BE2C (cell line): Measurements from ENCODE around the gene SOX6.

Source experiments
- DNase-seq: peaks from one replicate; pipeline ENCODE4 v3.0.0-alpha.2; 2020
- H3K27me3 ChIP-seq: fragments of 250-450 bp; sonication (Bioruptor Pico); 2 replicates; pipeline ENCODE4 v1.5.1; 2020; ENCODE audit warnings: mild to moderate bottlenecking
- H3K36me3 ChIP-seq: fragments of 250-450 bp; sonication (Bioruptor Pico); 2 replicates; pipeline ENCODE4 v1.5.1; 2020; ENCODE audit warnings: mild to moderate bottlenecking
- H3K4me1 ChIP-seq: fragments of 250-450 bp; sonication (Bioruptor Pico); 2 replicates; pipeline ENCODE4 v1.5.1; 2020
- H3K4me3 ChIP-seq: 2 replicates; pipeline ENCODE4 v1.5.1; 2011; ENCODE audit warnings: low read depth, low read length
- H3K9me3 ChIP-seq: fragments of 250-450 bp; sonication (Bioruptor Pico); 2 replicates; pipeline ENCODE4 v1.5.1; 2020
- TF ChIP-seq, protein P1 (sequence below): IDR thresholded peaks from 2 replicates; pipeline ENCODE4 v1.5.1; 2012; ENCODE audit warnings: mild to moderate bottlenecking, low read depth, low read length

SOX6 gene

DNA sequence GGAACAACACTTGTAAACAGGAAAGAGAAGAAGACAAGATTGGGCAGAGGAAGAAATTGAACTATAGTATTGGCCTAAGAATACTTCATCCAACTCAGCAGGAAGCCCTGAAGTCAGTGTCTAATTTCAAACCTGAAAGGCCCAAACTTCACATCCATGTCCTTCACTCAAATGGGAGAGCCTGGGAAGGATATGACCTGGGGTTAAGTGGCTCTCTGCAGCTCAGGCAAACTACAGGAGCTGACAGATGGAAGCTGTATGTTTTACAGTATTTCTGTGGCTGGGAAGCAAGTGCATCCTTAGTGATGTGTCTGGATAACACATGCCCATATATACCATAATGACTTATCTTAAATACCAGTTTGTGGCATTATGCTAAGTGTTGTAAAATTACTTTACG is 196.2 kb downstream of the SOX6 start:
- no peaks in the 10 kb centered on the region for H3K9me3 ChIP-seq
- TF ChIP-seq, protein P1, sequence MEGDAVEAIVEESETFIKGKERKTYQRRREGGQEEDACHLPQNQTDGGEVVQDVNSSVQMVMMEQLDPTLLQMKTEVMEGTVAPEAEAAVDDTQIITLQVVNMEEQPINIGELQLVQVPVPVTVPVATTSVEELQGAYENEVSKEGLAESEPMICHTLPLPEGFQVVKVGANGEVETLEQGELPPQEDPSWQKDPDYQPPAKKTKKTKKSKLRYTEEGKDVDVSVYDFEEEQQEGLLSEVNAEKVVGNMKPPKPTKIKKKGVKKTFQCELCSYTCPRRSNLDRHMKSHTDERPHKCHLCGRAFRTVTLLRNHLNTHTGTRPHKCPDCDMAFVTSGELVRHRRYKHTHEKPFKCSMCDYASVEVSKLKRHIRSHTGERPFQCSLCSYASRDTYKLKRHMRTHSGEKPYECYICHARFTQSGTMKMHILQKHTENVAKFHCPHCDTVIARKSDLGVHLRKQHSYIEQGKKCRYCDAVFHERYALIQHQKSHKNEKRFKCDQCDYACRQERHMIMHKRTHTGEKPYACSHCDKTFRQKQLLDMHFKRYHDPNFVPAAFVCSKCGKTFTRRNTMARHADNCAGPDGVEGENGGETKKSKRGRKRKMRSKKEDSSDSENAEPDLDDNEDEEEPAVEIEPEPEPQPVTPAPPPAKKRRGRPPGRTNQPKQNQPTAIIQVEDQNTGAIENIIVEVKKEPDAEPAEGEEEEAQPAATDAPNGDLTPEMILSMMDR, result no peak
- H3K27me3 ChIP-seq, result no peaks in the 10 kb centered on the region
- H3K36me3 ChIP-seq, result no peaks in the 10 kb centered on the region
- DNase-seq, result no peak
- H3K4me1 ChIP-seq, result no peaks in the 10 kb centered on the region
- no peak overlapping the region for H3K4me3 ChIP-seq

DNA sequence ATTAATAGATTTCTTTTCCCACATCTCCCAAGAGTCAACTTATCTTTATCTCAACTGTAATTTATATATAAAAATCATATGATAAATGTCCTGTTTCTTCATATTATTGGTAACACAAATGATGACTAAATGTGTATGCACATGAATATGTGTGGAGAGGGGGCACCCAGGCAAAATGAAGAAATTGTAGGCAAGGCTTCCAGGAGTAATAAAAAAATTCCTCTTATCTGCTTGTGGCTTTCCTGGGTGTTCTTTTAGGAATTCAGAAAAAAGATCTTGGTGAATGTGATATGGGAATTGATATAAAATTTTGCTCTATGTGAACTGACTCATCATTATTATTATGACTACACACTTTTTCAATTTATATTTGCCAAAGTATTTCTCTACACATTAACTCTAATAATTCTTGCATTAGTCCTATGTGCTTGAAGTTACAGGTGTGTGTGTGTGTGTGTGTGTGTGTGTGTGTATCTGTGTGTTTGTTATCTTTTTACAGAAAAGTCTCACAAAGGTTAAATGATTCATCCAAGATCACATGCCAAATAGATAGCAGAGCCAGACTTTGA is 197.8 kb downstream of the SOX6 start:
- Histone ChIP-seq H3K36me3 (no peaks in the 10 kb centered on the region), H3K4me3 (no peak overlapping the region), H3K4me1 (no peaks in the 10 kb centered on the region), H3K9me3 (no peaks in the 10 kb centered on the region), H3K27me3 (no peaks in the 10 kb centered on the region)
- TF ChIP-seq, protein P1, result no peak
- no peak for DNase-seq

DNA sequence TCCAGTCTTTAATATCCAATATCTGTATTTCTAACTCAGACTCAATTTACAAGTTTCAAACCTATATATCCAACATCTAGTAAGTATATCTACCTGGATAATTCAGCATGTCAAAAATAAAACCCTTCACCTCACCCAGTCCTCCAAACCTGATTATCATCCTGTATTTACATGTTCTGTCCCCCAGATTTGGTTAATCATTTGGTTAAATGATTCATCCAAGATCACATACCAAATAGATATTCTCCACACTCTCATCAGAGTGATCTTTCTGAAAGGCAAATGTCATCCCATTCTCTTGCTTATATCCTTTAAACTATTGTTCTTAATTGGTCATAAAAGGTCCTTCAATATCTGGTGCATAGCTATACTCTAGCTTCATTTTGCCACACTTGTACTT is 199.0 kb downstream of the SOX6 start:
- TF ChIP-seq, protein P1, result no peak
- Histone ChIP-seq H3K36me3 (no peaks in the 10 kb centered on the region), H3K27me3 (no peaks in the 10 kb centered on the region), H3K4me1 (no peaks in the 10 kb centered on the region), H3K9me3 (no peaks in the 10 kb centered on the region), H3K4me3 (no peak overlapping the region)
- DNase-seq, result no peak

DNA sequence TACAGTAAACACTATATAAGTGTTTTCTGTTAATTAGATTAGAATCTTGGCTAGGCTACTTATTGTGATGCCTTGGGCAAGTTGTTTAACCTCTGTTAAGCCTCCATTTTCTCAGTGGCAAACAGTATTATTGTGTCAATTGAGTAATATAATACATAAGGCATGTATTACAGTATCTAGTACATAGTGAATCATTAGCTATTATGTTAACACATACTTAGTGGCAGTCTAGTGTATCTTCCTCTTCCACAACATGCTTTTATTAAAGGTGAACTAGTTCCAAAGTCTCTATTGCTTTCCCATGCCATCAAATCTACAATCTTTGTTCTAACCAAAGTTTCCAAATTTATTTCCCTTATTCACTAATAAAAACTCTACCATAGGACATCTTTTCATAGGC is 200.9 kb downstream of the SOX6 start:
- Histone ChIP-seq H3K36me3 (no peaks in the 10 kb centered on the region), H3K9me3 (no peaks in the 10 kb centered on the region), H3K4me1 (no peaks in the 10 kb centered on the region), H3K27me3 (no peaks in the 10 kb centered on the region), H3K4me3 (no peak overlapping the region)
- TF ChIP-seq, protein P1, result no peak
- no peak for DNase-seq

DNA sequence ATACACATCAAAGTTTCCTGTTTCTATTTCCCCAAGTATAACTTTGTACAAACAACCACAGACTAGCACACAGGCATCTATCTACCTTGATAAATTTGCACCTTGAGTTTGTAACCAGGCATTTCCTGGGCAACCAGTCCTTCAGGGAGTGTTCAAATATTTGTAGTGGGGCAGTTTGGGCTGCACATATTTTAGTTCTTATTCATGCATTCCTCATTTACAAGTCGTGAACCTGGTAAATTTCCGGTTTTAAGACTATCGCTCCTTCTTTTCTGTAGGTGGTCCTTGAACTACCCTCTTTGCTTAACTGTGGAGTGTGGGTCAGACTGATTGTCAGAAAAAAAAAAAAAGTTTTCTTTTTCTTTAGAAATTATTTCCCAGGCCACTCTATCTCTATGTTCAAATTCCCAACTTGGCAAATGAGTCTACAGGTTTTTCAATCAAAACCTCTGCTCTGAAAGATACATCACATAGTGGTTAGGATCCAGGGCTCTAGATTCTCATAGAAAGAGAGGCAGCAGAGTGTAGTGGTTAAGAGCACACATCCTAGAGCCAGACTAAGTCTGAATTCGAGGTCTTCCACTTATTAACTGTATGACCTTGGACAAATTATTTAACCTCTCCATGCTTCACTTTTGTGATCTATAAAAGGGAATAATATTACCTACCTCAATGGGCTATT is 201.5 kb downstream of the SOX6 start:
- Histone ChIP-seq H3K27me3 (no peaks in the 10 kb centered on the region), H3K4me1 (no peaks in the 10 kb centered on the region), H3K4me3 (no peak overlapping the region), H3K36me3 (no peaks in the 10 kb centered on the region), H3K9me3 (no peaks in the 10 kb centered on the region)
- no peak for DNase-seq
- TF ChIP-seq, protein P1, result no peak

DNA sequence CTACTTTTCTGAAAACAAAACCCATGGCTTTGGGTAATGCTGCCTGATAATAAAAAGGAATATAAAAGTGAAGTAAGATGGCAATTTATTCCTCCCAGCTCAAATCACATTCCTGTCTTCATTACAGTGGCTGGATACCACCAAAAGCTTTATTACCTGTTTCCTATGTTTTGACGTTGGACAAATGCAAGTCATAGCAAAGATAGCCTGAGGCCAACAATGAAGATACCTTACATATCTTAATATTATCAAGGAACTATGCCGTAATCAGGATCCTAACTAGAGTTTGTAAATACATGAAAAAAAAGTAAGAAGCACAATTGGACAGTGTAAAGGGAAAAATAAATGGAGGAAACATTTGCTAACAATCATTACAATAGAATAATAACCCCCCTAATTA is 202.4 kb downstream of the SOX6 start:
- Histone ChIP-seq H3K36me3 (no peaks in the 10 kb centered on the region), H3K27me3 (no peaks in the 10 kb centered on the region), H3K9me3 (no peaks in the 10 kb centered on the region), H3K4me3 (no peak overlapping the region), H3K4me1 (no peaks in the 10 kb centered on the region)
- no peak for DNase-seq
- TF ChIP-seq, protein P1, result no peak
